Colonic mucosa (tissue), 4 donors: Measurements from ENCODE around the gene IGSF10. TPM values are rescaled to one million over a fixed set of nuclear protein-coding genes. Genes with fewer than 3 reads are reported as not detected.
"Not testable (repeated sequence)": the region's sequence is repeated elsewhere in the genome, so short reads cannot be mapped to it uniquely, and the experiment has no call there.

Experiments used
- DNase-seq: peaks from one replicate; pipeline ENCODE4 v3.0.0-alpha.2; 2020
- H3K27ac ChIP-seq: fragments of 200-600 bp; one replicate; pipeline ENCODE4 v1.8.0; 2021
- H3K27me3 ChIP-seq: fragments of 200-600 bp; one replicate; pipeline ENCODE4 v1.8.0; 2021
- H3K36me3 ChIP-seq: fragments of 200-600 bp; one replicate; pipeline ENCODE4 v1.8.0; 2021
- H3K4me1 ChIP-seq: fragments of 200-600 bp; one replicate; pipeline ENCODE4 v1.8.0; 2021; ENCODE audit warnings: mild to moderate bottlenecking
- H3K4me3 ChIP-seq: fragments of 200-600 bp; one replicate; pipeline ENCODE4 v1.8.0; 2021
- H3K9ac ChIP-seq, 2 donors: one replicate each; pipeline ENCODE4 v1.7.0; 2013; ENCODE audit warnings: control low read depth in 2 of 2, low read depth in 2 of 2, low read length in 2 of 2
- H3K9me3 ChIP-seq: fragments of 200-600 bp; one replicate; pipeline ENCODE4 v1.8.0; 2021
- CTCF ChIP-seq: fragments of 200-600 bp; IDR thresholded peaks from one replicate; pipeline ENCODE4 v1.8.0; 2022; ENCODE audit warnings: antibody characterized with exemption, mild to moderate bottlenecking
- intact Hi-C: fragments of 100-400 bp; cut with DNase I; formaldehyde crosslinking; loops from one replicate; pipeline ENCODE4 v1.14.1; 2022
- total RNA-seq, 2 donors: library from RNA; stranded (reverse); fragmentation: NEBNext Ultra II Directional in 1 of 2; extraction: Animal tissue kit (Norgen Biotek cat#: 25700) in 1 of 2; gene quantifications; one replicate each; pipeline ENCODE4 v1.2.1, GENCODE V29; 2021
- donor health status: healthy.
- donor health status: DM: no; HTN: no; CAD: no.
- donor health status: DM: no; HTN: no; CAD: no.

IGSF10 gene
- total RNA-seq, 2 donors from 2014 or later: 0.96 to 1.5 TPM

GRCh38 chr3:151501171-151501922 is 40.5 kb upstream of the IGSF10 start:
- Histone ChIP-seq H3K9ac (no peak overlapping the region), H3K4me1 (no peaks in the 10 kb centered on the region), H3K9me3 (no peaks in the 10 kb centered on the region), H3K36me3 (no peaks in the 10 kb centered on the region), H3K27ac (no peak overlapping the region), H3K27me3 (no peaks in the 10 kb centered on the region), H3K4me3 (no peak overlapping the region)
- no peak for TF ChIP-seq CTCF
- intact Hi-C loops: no loop called here
- no peak for DNase-seq

GRCh38 chr3:151499168-151499567 is 38.3 kb upstream of the IGSF10 start:
- no peak for TF ChIP-seq CTCF
- Histone ChIP-seq H3K27me3 (no peaks in the 10 kb centered on the region), H3K4me1 (no peaks in the 10 kb centered on the region), H3K36me3 (no peaks in the 10 kb centered on the region), H3K9ac (no peak overlapping the region), H3K9me3 (no peaks in the 10 kb centered on the region), H3K27ac (no peak overlapping the region), H3K4me3 (no peak overlapping the region)
- DNase-seq: no peak
- intact Hi-C loops: no loop called here

- no peak for TF ChIP-seq CTCF
- intact Hi-C loops: no loop called here
- Histone ChIP-seq H3K27ac (no peak overlapping the region), H3K27me3 (no peaks in the 10 kb centered on the region), H3K36me3 (no peaks in the 10 kb centered on the region), H3K4me3 (no peak overlapping the region), H3K4me1 (no peaks in the 10 kb centered on the region), H3K9me3 (no peaks in the 10 kb centered on the region), H3K9ac (no peak overlapping the region)
- DNase-seq: no peak
Measured at GRCh38 chr3:151491525-151491924, 30.7 kb upstream of the IGSF10 start.

- H3K9me3 ChIP-seq, H3K27me3 ChIP-seq, H3K36me3 ChIP-seq, H3K4me1 ChIP-seq, DNase-seq, H3K27ac ChIP-seq, H3K4me3 ChIP-seq, H3K9ac ChIP-seq, intact Hi-C loops: not testable (repeated sequence)
Measured at GRCh38 chr3:151487833-151488232, 27.0 kb upstream of the IGSF10 start.

GRCh38 chr3:151483961-151484520 is 23.2 kb upstream of the IGSF10 start:
- Histone ChIP-seq H3K9me3 (no peaks in the 10 kb centered on the region), H3K4me1 (no peaks in the 10 kb centered on the region), H3K36me3 (no peaks in the 10 kb centered on the region), H3K9ac (no peak overlapping the region), H3K27me3 (no peaks in the 10 kb centered on the region), H3K4me3 (no peak overlapping the region), H3K27ac (no peak overlapping the region)
- no peak for TF ChIP-seq CTCF
- no peak for DNase-seq
- intact Hi-C loops: no loop called here

GRCh38 chr3:151483488-151483887 is 22.6 kb upstream of the IGSF10 start:
- DNase-seq: peak; percentile 22
- no peak for TF ChIP-seq CTCF
- Histone ChIP-seq H3K36me3 (no peaks in the 10 kb centered on the region), H3K4me1 (no peaks in the 10 kb centered on the region), H3K9me3 (no peaks in the 10 kb centered on the region), H3K4me3 (no peak overlapping the region), H3K27ac (no peak overlapping the region), H3K27me3 (no peaks in the 10 kb centered on the region), H3K9ac (no peak overlapping the region)
- intact Hi-C loops: no loop called here
